OCI-LY3 (cell line): ENCODE results near the gene CFAP298.

Experiments
- CTCF ChIP-seq: fragments of 200-600, 300-600 bp; sonication (generic); IDR thresholded peaks from 2 replicates; pipeline ENCODE4 v1.5.1; 2014; ENCODE audit warnings: antibody characterized with exemption, low read length, low read depth
- EZH2phosphoT487 ChIP-seq: fragments of 200-600 bp; shearing (Covaris generic); IDR thresholded peaks from 2 replicates; pipeline ENCODE4 v1.6.1; 2018; ENCODE audit warnings: antibody characterized with exemption, mixed run types, low read depth

- TF ChIP-seq CTCF (no peak), EZH2phosphoT487 (no peak)
Measured at GRCh38 chr21:32645261-32646182, 33.3 kb upstream of the CFAP298 start.
